Measurements from ENCODE around the gene FOXJ1.

FOXJ1 gene

GRCh38 chr17:76094046-76094445 lies 47.0 kb downstream of the FOXJ1 start:
- ATAC-seq, result no peak
- no peak for TF ChIP-seq SNAI2 (CRISPR knock-in tag; IDR thresholded peaks at IDR 0.05)
- TF ChIP-seq OSR1 (CRISPR knock-in tag; IDR thresholded peaks at IDR 0.05), result no peak
- no peak for TF ChIP-seq ZNF565 (CRISPR knock-in tag; conservative IDR thresholded peaks at IDR 0.05; ENCODE audit: low read depth)
- TF ChIP-seq, protein P1, sequence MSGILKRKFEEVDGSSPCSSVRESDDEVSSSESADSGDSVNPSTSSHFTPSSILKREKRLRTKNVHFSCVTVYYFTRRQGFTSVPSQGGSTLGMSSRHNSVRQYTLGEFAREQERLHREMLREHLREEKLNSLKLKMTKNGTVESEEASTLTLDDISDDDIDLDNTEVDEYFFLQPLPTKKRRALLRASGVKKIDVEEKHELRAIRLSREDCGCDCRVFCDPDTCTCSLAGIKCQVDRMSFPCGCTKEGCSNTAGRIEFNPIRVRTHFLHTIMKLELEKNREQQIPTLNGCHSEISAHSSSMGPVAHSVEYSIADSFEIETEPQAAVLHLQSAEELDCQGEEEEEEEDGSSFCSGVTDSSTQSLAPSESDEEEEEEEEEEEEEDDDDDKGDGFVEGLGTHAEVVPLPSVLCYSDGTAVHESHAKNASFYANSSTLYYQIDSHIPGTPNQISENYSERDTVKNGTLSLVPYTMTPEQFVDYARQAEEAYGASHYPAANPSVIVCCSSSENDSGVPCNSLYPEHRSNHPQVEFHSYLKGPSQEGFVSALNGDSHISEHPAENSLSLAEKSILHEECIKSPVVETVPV (CRISPR knock-in tag; IDR thresholded peaks at IDR 0.05), result no peak
- TF ChIP-seq PPARA (CRISPR knock-in tag; IDR thresholded peaks at IDR 0.05; ENCODE audit: borderline replicate concordance), result no peak
- TF ChIP-seq RARB (CRISPR knock-in tag; IDR thresholded peaks at IDR 0.05), result no peak
- TF ChIP-seq CREB5 (CRISPR knock-in tag; IDR thresholded peaks at IDR 0.05; ENCODE audit: low read depth), result no peak
- TF ChIP-seq POU6F1 (CRISPR knock-in tag; IDR thresholded peaks at IDR 0.05; ENCODE audit: borderline replicate concordance, low read depth), result no peak
- TF ChIP-seq BACH2 (CRISPR knock-in tag; IDR thresholded peaks at IDR 0.05; ENCODE audit: borderline replicate concordance), result no peak
- no peak for TF ChIP-seq TOX (CRISPR knock-in tag; IDR thresholded peaks at IDR 0.05; ENCODE audit: borderline replicate concordance)
- no peak for TF ChIP-seq CSDC2 (CRISPR knock-in tag; IDR thresholded peaks at IDR 0.05)
- no peak for TF ChIP-seq ZFP3 (CRISPR knock-in tag; IDR thresholded peaks at IDR 0.05)
- no peak for TF ChIP-seq PATZ1 (CRISPR knock-in tag; IDR thresholded peaks at IDR 0.05; ENCODE audit: borderline replicate concordance)
- TF ChIP-seq ZC3H10 (CRISPR knock-in tag; IDR thresholded peaks at IDR 0.05), result no peak
- TF ChIP-seq ZNF8 (CRISPR knock-in tag; IDR thresholded peaks at IDR 0.05), result no peak
- TF ChIP-seq GLIS3 (CRISPR knock-in tag; IDR thresholded peaks at IDR 0.05), result no peak

DNA sequence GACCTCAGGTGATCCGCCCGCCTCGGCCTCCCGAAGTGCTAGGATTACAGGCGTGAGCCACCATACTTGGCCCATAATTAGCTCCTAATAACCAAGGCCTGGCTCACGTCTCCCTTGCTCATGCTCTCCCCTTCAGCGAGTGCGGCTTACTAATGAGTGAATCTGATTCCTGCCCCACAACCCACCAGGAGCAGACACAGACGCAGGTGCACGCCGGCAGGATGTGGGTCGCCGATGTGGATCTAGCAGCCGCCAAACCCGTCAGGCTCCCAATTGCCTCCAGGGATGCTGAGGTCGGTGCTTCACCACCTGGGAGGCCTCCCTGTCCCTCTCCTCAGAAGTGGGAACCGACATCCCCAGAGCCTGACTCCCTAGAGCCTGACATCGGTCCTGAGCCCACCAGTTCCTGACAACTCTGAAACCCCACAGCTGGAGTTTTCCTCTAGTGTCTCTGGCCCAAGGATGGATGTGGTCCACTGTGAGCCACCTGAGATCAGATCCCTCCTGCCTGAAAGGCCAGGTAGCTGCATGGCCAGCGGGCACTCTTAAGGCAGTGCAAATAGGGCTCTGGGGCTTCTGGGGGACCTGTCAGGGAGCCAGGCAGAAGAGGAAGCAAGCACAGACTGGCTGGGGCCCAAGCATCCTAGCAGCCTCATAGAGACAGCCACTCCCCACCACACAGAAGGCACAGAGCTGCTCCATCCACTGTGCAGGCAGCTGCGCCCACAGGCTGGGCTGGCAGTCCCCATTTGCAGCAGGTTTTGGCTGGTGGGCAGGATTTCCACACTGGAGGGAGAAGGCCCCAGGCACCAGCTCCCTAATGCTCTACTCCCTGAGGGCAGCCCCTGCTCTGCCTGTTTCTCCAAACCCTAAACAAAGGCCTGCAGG lies 48.3 kb downstream of the FOXJ1 start:
- no peak for TF ChIP-seq RARB (CRISPR knock-in tag; IDR thresholded peaks at IDR 0.05)
- no peak for TF ChIP-seq CSDC2 (CRISPR knock-in tag; IDR thresholded peaks at IDR 0.05)
- no peak for TF ChIP-seq ARNTL (CRISPR knock-in tag; IDR thresholded peaks at IDR 0.05; ENCODE audit: borderline replicate concordance, low read depth)
- no peak for TF ChIP-seq CREB5 (CRISPR knock-in tag; IDR thresholded peaks at IDR 0.05; ENCODE audit: low read depth)
- TF ChIP-seq TCF4 (CRISPR knock-in tag; IDR thresholded peaks at IDR 0.05; ENCODE audit: borderline replicate concordance), result no peak
- no peak for TF ChIP-seq OSR1 (CRISPR knock-in tag; IDR thresholded peaks at IDR 0.05)
- no peak for ATAC-seq

GRCh38 chr17:76091526-76092286 lies 49.3 kb downstream of the FOXJ1 start:
- ATAC-seq, result no peak
- no peak for TF ChIP-seq ZNF8 (CRISPR knock-in tag; IDR thresholded peaks at IDR 0.05)
- TF ChIP-seq RARB (CRISPR knock-in tag; IDR thresholded peaks at IDR 0.05), result no peak
- no peak for TF ChIP-seq CSDC2 (CRISPR knock-in tag; IDR thresholded peaks at IDR 0.05)
- TF ChIP-seq BACH2 (CRISPR knock-in tag; IDR thresholded peaks at IDR 0.05; ENCODE audit: borderline replicate concordance), result no peak
- no peak for TF ChIP-seq TCF4 (CRISPR knock-in tag; IDR thresholded peaks at IDR 0.05; ENCODE audit: borderline replicate concordance)
- no peak for TF ChIP-seq TOX (CRISPR knock-in tag; IDR thresholded peaks at IDR 0.05; ENCODE audit: borderline replicate concordance)
- TF ChIP-seq ZFP30 (CRISPR knock-in tag; IDR thresholded peaks at IDR 0.05), result no peak
- no peak for TF ChIP-seq ZFP3 (CRISPR knock-in tag; IDR thresholded peaks at IDR 0.05)
- TF ChIP-seq ZNF565 (CRISPR knock-in tag; conservative IDR thresholded peaks at IDR 0.05; ENCODE audit: low read depth), result no peak
- TF ChIP-seq ARNTL (CRISPR knock-in tag; IDR thresholded peaks at IDR 0.05; ENCODE audit: borderline replicate concordance, low read depth), result no peak
- TF ChIP-seq ESRRG (CRISPR knock-in tag; IDR thresholded peaks at IDR 0.05), result no peak
- TF ChIP-seq SNAI2 (CRISPR knock-in tag; IDR thresholded peaks at IDR 0.05), result no peak
- no peak for TF ChIP-seq POU6F1 (CRISPR knock-in tag; IDR thresholded peaks at IDR 0.05; ENCODE audit: borderline replicate concordance, low read depth)
- no peak for TF ChIP-seq PATZ1 (CRISPR knock-in tag; IDR thresholded peaks at IDR 0.05; ENCODE audit: borderline replicate concordance)
- no peak for TF ChIP-seq PPARA (CRISPR knock-in tag; IDR thresholded peaks at IDR 0.05; ENCODE audit: borderline replicate concordance)
- TF ChIP-seq ZC3H10 (CRISPR knock-in tag; IDR thresholded peaks at IDR 0.05), result no peak

Data from SK-N-SH treated with all-trans-retinoic acid at 6 μM for 48 hours (cell line).